GM15510 (cell line): ENCODE data around the gene DGKZ.

Source experiments
- POLR2A ChIP-seq: IDR thresholded peaks from 3 replicates; pipeline ENCODE4 v1.6.1; 2011; ENCODE audit warnings: borderline replicate concordance; ENCODE audit not compliant: insufficient read length; ENCODE audit errors: extremely low read depth

Gene DGKZ

DNA sequence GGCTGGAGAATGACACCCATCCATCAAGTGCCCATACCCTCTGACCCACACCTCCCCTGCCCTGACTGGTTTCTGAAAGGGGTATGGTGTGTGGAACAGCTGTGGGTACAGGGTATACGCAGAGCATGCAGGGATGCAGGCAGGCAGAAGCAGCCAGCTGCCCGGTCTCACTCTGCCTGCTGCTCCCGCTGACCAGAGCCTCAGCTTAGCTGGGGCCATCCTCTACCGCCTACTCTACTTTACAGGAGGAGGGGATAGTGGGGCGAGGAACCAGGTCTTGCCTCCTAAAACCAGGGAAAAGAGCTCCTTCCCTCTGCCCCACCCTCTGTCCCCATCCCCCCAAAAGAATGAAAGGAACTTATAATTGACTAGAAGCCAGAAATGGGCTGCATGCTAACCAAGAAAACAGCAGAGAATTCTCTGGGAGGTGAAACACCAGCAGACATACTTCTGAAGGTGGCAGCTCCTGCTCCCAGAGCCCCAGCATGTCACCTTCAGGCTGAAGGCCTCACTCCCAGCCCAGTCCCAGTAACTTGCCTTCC lies 57.3 kb downstream of the DGKZ start:
- no peak for TF ChIP-seq POLR2A

DNA sequence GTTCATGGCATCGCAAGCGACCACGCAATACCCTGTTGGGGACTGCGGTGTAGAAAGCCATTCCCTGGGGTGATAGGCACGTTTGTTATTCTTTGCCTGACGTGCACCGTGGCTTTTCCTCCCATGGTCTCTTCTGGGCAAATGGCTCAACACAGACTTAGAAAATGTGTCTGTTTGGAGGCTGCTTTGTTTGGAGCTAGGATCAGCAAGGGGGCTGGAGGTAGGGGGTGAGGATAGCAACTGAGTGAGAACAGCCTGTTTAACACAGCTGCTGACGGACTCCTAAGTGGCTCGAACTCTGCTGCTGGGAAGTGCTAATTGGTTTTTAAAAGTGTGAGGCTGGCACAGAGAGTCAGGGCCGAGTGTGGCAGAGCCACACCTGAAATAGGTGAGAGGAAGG lies 60.4 kb downstream of the DGKZ start:
- TF ChIP-seq POLR2A, result no peak

DNA sequence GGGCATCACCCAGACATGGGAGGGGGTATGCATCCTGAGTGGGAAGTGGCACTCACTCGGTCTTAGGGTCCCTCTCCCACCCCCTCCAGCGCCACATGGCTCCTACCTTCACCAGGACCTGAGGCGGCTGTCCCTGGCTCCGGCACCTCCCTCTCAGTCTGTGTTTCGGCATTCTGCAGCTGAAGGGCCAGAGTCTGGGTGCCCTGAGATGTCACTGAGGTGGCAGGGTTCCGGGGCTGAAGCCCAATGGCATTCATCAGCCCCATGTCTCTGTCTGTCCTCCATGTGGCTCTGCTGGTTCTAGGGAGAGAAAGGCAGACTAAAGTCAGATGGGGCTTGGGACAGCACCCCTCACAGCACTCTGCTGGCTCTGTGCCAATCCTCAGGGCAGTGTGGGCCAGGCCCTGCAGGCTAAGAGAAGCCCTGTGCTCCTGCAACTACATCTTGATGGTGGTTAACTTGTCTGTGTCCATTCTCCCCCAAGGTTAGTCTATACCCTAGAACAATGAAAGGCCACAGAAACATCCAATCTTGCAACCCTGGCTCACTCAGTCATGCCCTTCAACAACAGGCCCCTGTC lies 61.2 kb downstream of the DGKZ start:
- no peak for TF ChIP-seq POLR2A

DNA sequence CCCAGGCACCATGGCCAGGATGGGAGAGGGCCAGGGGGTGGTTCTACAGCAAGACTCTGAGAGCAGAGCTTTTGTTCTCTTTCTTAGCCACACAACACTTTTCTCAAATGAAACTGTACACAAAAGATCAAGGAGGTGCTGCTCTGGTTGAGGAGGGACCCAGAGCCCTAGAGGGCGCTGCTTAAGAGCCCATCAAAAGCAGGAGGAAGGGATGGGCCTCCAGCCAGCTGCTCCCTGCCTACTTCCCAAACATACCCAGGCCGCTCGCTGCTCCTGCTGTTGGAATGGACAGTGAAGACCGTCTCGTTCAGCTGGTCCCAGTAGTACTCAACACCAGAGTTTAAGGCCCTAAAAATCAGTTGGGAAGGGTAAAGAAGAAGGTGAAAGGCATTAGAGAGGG lies 62.8 kb downstream of the DGKZ start:
- TF ChIP-seq POLR2A, result no peak

DNA sequence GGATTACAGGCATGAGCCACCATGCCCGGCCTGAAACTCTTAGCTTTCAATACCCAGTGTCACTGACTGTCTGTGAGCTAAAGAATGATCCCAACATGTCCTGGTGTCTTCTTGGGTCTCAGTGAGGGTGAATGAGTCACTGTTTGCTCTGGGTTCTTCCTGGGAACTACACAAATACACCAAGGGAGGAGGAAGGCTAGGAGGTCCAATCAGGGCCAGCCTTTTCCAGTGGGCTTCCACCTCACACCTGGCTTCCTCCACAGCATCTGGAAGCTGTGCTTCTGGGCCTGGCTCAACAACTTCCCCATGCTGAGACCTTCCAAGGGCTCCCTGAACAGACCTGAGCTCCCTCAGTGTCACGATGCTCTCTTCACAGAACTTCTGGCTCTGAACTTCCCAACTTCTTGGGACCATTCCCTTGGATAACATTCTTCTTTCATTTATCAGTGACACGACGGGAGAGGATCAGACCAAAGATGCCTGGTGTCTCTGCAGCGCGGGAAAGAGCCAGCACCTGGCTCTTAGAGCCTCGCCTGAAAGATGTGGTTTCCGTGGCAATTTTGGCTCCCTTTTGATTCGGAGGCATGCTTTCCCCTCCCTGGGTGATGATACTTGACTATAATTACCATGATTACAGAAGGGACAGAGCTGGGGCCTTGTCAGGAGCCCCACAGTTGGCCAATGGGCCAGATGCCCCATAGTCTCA lies 66.7 kb downstream of the DGKZ start:
- no peak for TF ChIP-seq POLR2A

DNA sequence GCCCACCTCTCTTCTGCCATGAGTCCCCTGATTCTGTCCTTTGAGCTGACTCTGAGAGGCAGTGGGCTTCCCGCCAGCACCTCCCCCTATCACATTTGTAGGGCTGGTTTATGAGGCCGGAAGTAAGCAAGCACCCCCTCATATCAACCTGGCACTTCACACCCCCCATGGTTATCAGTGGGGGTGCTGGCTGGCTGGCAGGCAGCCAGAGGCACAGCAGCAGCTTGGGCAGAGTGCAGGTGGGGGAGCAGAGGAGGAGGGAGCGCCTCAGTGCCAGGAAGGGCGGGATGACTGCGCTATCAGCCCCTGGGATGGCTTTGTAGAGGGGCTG lies 67.2 kb downstream of the DGKZ start:
- no peak for TF ChIP-seq POLR2A

DNA sequence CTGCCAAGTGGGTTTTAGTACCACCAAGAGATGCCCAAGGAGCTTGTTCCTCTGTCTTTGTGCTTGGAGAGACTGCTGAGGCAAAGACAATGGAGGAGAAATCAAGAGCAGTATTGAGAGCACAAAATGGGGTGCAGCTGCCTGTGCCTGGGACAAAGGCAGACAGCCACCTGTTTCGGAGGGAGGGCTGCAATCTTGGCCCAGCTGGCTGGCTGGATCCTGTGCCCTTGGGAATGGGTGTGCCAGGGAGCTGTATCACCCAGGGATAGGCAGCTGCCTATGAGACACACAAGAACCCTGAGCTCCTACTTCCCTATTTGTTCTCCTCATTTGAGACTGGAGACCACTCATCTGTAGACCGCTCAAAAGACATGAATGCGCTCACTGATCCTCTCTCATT lies 67.6 kb downstream of the DGKZ start:
- TF ChIP-seq POLR2A, result no peak

DNA sequence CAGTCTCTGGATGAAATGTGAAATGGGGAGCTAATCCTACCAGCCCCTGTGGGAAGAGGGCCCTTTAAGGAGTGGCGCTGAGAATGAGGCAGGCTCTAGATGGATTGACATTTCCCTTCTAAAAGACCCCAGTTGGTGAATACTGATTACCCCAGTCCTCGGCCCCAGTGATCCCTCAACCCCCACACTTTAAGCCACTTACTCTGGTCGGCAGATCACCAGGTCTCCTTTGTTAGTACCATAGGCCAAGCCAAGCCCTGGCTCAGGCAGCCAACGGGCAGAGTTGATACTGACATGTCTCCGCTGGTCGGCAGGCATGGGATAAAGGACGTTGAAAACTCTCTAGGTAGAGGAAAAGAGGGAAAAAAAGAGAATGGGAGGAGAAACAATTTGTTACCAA lies 70.4 kb downstream of the DGKZ start:
- no peak for TF ChIP-seq POLR2A

DNA sequence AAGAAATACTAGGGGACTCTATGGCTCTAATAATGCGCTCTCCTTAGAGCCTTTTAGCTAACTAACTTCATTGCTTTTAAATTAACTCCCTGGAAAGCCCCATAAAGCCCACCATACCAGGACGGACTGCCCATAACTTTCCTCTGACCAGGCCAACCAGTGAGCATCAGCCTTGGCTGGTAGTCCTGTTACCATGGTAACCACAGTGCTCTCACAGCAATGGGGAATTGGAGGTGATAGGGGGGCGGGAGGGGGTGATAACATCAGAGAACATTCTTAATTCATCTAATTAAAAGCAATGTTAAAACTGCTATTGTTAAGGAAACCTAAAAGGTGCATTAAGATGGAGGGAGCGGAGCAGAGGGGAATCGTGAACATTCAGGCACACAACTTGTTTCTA lies 71.5 kb downstream of the DGKZ start:
- TF ChIP-seq POLR2A, result no peak

DNA sequence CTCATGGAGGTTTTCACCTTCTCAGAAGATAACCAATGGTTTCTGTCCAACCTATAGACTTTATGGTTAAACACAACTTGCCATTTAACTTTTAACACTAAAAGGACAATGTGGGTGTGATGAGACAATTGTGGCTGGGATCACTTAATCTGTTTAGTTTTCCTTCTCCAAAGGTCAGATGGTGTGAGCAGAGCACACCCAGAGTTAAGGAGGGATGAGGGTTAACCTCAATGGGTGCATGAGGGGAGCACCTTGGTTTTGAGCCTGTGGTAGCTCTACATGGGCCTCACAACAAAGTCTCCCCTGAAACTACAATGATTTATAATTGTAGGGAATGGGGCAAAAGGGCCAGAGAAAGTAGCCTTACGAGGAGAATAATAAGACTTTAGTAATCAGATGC lies 73.2 kb downstream of the DGKZ start:
- no peak for TF ChIP-seq POLR2A

DNA sequence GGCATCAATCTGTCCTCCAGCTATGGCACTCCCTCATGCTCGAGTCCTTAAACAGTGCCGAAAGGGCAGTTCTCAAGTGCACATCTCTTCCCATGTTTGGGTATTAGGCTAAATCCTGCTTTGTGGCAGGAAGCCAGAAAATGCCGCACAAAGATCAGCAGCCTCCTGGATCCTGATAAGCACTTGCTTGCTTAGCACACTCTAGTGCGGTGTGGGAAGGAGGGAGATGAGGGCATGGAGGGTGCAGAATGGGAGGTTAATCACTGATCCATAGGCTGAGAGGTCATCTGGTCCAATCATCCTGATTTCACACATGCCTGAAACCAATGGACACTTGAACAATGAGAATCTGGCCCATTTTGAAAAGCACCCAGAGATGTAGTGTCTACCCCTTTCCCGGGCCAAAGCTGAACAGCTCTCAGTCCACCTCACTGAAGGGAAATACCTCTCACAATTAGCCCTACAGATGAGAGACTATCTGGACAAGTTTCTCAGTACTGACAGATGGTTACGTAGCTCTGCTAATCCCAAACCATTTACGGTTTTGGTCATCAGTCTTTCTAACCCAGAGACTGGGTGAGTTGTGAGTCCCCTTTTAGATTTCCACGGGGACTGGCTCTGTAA lies 74.1 kb downstream of the DGKZ start:
- no peak for TF ChIP-seq POLR2A

DNA sequence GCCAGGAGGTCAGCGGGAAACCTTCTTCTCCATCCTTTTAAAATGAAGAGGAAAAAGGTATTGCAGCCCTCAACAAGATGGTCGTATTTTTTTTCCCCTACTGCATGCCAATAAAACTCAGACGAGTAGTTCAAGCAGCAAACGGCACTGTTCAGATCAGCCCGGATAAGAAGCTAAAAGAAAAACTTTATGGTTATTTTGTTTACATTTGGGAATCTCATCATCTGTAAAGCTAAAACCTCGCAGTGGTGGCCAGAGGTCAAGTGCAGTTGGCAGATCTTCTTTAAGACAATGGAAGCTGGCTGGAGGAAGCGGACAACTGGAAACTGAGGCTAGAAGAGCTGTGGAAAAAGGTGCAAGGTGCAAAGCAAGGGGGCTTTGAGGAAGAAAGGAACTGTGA lies 75.3 kb downstream of the DGKZ start:
- TF ChIP-seq POLR2A, result no peak

DNA sequence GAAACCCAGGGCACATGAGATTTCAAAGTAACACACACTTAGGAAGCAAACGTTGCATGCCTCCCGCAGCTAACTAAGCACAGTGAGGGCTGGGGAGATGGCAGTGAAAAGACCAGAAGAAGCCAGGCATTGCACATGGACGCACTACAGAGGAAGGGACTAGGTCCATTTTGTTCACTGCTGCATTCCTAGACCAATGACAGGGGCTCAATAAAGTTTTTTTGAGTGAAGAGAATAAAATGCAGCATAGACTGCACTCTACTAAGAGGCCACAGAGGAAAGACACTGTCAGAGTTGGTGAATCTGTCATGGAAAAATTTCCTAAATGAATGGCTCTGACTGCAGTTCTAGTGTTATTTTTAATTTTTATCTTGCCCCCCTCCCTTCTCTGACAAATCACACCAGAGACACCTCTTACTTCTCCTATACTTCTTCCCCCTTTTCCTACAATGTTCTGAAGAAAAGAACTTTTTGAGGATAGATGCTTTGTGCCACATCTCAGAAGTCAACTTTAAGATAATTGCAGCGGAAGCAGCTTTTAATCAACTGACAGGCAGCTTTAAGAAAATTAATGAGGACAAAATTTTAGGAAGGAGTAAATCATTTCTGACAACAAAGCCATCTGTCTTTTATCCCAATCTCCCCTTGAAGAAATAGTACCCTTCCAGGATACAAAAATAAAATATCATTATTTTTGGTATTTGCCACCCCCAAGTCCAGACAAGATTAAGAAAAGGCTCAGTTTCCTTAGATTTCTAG lies 79.1 kb downstream of the DGKZ start:
- no peak for TF ChIP-seq POLR2A

DNA sequence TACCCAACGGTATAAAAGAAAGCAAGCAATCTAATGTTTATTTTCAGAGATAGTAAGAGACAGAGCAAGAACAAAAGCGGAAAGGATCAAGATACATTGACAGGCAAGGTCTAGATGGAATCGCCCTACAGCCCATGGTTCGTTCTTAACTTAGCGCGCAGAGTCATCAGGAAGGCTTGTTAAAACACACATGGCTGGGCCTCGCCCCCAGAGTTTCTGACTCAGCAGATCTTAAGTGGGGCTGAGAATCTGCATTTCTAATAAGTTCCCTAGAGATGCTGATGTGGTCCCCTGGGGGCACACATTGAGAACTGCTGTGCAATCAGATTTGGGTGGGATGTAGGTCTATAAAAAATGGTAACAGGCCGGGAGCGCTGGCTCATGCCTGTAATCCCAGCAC lies 80.1 kb downstream of the DGKZ start:
- TF ChIP-seq POLR2A, result no peak

DNA sequence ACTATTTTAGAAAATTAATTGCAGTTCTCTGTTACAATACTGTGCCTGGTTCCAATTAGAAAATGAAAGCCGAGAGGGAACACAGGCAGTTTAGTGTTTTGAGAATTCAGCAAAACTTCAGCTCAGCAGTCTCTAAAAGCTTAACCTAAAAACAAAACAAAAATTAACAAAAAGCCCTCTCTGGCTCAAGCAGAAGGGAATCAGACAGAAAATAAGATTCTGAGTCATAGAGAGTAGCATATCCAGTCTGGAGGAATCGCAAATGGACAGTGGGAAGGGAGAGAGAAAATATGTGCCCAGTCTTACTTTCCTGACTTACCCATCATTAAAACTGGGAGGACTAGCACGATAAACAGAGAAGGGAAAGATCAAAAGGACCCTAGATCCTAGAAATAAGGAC lies 82.5 kb downstream of the DGKZ start:
- no peak for TF ChIP-seq POLR2A
